HepG2 (cell line): ENCODE results near the gene GRAMD4. TPM values are rescaled to one million over a fixed set of nuclear protein-coding genes. Genes with fewer than 3 reads are reported as not detected.

Experiments
- ATAC-seq: fragments of 200-7000 bp; cut with Tn5 transposase; 3 replicates; pipeline ENCODE4 v1.9.1; 2020; ENCODE audit warnings: mild to moderate bottlenecking, moderate library complexity
- BruUV-seq: library from RNA; stranded (reverse); fragments of 400-500 nt; replicated peaks from 2 replicates; lab custom pipeline; 2021; lab: Mats Ljungman, UMichigan
- CTCF ChIA-PET: fragments of 300-600 bp; formaldehyde crosslinking; extraction: SDS; loops from one replicate; lab custom pipeline; 2021; ENCODE audit warnings: low total read pairs, inconsistent platforms, low intra/inter-chr PET ratio; lab: Yijun Ruan, JAX
- POLR2A ChIA-PET: fragments of 350-600 bp; sonication (Branson Sonifier 250); formaldehyde crosslinking; loops from one replicate; lab custom pipeline; 2020; ENCODE audit warnings: antibody characterized with exemption, inconsistent platforms; lab: Yijun Ruan, JAX
- DNase-seq: peaks from one replicate; pipeline ENCODE4 v3.0.0-alpha.2; 2015; ENCODE audit warnings: low spot score
- FAIRE-seq: peaks from 3 replicates; lab custom pipeline; 2011; peaks lifted over from hg19 to GRCh38; lab: Jason Lieb, UNC
- H2AFZ ChIP-seq: one replicate; pipeline ENCODE4 v1.6.1; 2011; ENCODE audit warnings: low read length, inconsistent platforms
- H3K27ac ChIP-seq: fragments of 300-600 bp; 3 replicates; pipeline ENCODE4 v1.8.0; 2011; ENCODE audit warnings: mixed run types, mild to moderate bottlenecking, mixed read lengths, low read length, inconsistent platforms; ENCODE audit not compliant: insufficient read depth; ENCODE audit errors: extremely low read length
- H3K27me3 ChIP-seq, 2 experiments: fragments of 200-600 bp in 1 of 2; 2 replicates in 1 of 2; 3 replicates in 1 of 2; pipeline versions ENCODE4 v1.6.0 to v1.8.0; 2011; ENCODE audit warnings: low read length in 2 of 2, mild to moderate bottlenecking in 2 of 2, moderate library complexity in 2 of 2, inconsistent platforms in 1 of 2; ENCODE audit not compliant: insufficient read depth in 2 of 2, control insufficient read depth in 1 of 2
- H3K36me3 ChIP-seq, 2 experiments: fragments of 200-600 bp in 1 of 2; replicated peaks in 1 of 2; 2 replicates in 1 of 2; 3 replicates in 1 of 2; pipeline versions ENCODE4 v1.5.1 to v1.8.0; 2011; ENCODE audit warnings: low read length in 2 of 2, inconsistent platforms in 1 of 2; ENCODE audit not compliant: insufficient read depth in 2 of 2, control insufficient read depth in 1 of 2
- H3K4me1 ChIP-seq: 2 replicates; pipeline ENCODE4 v1.5.1; 2012; ENCODE audit warnings: low read length, inconsistent platforms; ENCODE audit not compliant: insufficient read depth
- H3K4me2 ChIP-seq: 2 replicates; pipeline ENCODE4 v1.6.0; 2011; ENCODE audit warnings: low read depth, low read length, inconsistent platforms
- H3K4me3 ChIP-seq, 3 experiments: fragments of 200-600 bp in 1 of 3; sonication (generic), shearing (Covaris generic) in 1 of 3; replicated peaks in 1 of 3; 2 replicates each; pipeline ENCODE4 v1.5.1; 2011 to 2016; ENCODE audit warnings: low read length in 3 of 3, inconsistent platforms in 2 of 3, low read depth in 2 of 3, mild to moderate bottlenecking in 2 of 3, control low read depth in 1 of 3, mixed read lengths in 1 of 3; ENCODE audit not compliant: insufficient read depth in 1 of 3
- H3K79me2 ChIP-seq: one replicate; pipeline ENCODE4 v1.6.1; 2011; ENCODE audit warnings: low read length, inconsistent platforms; ENCODE audit not compliant: insufficient read depth
- H3K9ac ChIP-seq: 2 replicates; pipeline ENCODE4 v1.6.0; 2011; ENCODE audit warnings: mild to moderate bottlenecking, low read depth, low read length, inconsistent platforms; ENCODE audit not compliant: insufficient read depth
- H3K9me3 ChIP-seq: 2 replicates; pipeline ENCODE4 v1.5.1; 2012; ENCODE audit warnings: mild to moderate bottlenecking, low read length
- H4K20me1 ChIP-seq: 2 replicates; pipeline ENCODE4 v1.6.0; 2011; ENCODE audit warnings: inconsistent platforms, mild to moderate bottlenecking, low read length, moderate library complexity; ENCODE audit not compliant: insufficient read depth
- EED ChIP-seq: sonication (generic); formaldehyde crosslinking; IDR thresholded peaks from 2 replicates; pipeline ENCODE4 v1.5.0; 2020; ENCODE audit warnings: mild to moderate bottlenecking, missing genetic modification reagents
- KDM2A ChIP-seq: sonication (generic); formaldehyde crosslinking; IDR thresholded peaks from 2 replicates; pipeline ENCODE4 v1.4.0; 2020; ENCODE audit warnings: low read depth, missing genetic modification reagents, borderline replicate concordance
- NR1H2 ChIP-seq: sonication (generic); formaldehyde crosslinking; IDR thresholded peaks from 2 replicates; pipeline ENCODE4 v1.8.1; 2022; ENCODE audit warnings: low read depth, missing genetic modification reagents, borderline replicate concordance
- RBFOX2 ChIP-seq: fragments of 200-400 bp; formaldehyde crosslinking; IDR thresholded peaks from 2 replicates; pipeline ENCODE4 v1.6.1; 2017; ENCODE audit warnings: low read depth, mild to moderate bottlenecking, low read length
- REL ChIP-seq: sonication (generic); formaldehyde crosslinking; conservative IDR thresholded peaks from 2 replicates; pipeline ENCODE4 v1.8.0; 2022; ENCODE audit warnings: mild to moderate bottlenecking, missing genetic modification reagents, moderate library complexity
- SP4 ChIP-seq: sonication (generic); formaldehyde crosslinking; IDR thresholded peaks from 2 replicates; pipeline ENCODE4 v1.8.1; 2023; ENCODE audit warnings: mild to moderate bottlenecking, missing genetic modification reagents
- SPEN ChIP-seq: sonication (generic); formaldehyde crosslinking; IDR thresholded peaks from 2 replicates; pipeline ENCODE4 v1.5.1; 2020; ENCODE audit warnings: low read depth, mild to moderate bottlenecking, missing genetic modification reagents
- ZNF33B ChIP-seq: sonication (generic); formaldehyde crosslinking; IDR thresholded peaks from 2 replicates; pipeline ENCODE4 v1.5.1; 2020; ENCODE audit warnings: mild to moderate bottlenecking, missing genetic modification reagents
- ZNF776 ChIP-seq: sonication (generic); formaldehyde crosslinking; IDR thresholded peaks from 2 replicates; pipeline ENCODE4 v1.4.0; 2020; ENCODE audit warnings: mild to moderate bottlenecking, missing genetic modification reagents
- WGBS: methylation state at CpG from one replicate; pipeline ENCODE4 v1.1.6; 2017; ENCODE audit warnings: low lambda C conversion rate; 5-methylcytosine and 5-hydroxymethylcytosine counted together
- in situ Hi-C: cut with HindIII; loops from 2 replicates; pipeline ENCODE4 v1.10.0; 2017; ENCODE audit warnings: low pct_unique_long_range_greater_than_20kb; ENCODE audit not compliant: extremely low pct_ligation_motif_present
- intact Hi-C: fragments of 100-400 bp; cut with micrococcal nuclease; formaldehyde crosslinking; loops from one replicate; pipeline ENCODE4 v1.10.0; 2022; ENCODE audit not compliant: unreplicated experiment
- polyA plus RNA-seq, 8 experiments: library from polyadenylated mRNA; depleted of rRNA in 3 of 8; stranded (reverse) in 7 of 8; unstranded in 1 of 8; fragments of >200 nt; fragmentation: Illumina TruSeq in 4 of 8; extraction: Trizol in 4 of 8; gene quantifications; 2 replicates each; pipeline versions ENCODE4 v1.2.1 to v1.2.3, GENCODE V29; 2011 to 2016; ENCODE audit warnings: low read depth in 4 of 8, missing spikeins in 1 of 8, mixed read lengths in 1 of 8; ENCODE audit not compliant: insufficient read depth in 1 of 8
- total RNA-seq, 5 experiments: library from RNA; depleted of rRNA; stranded (reverse); fragments of >200 nt; fragmentation: Illumina TruSeq; extraction: Trizol; gene quantifications; 2 replicates each; pipeline ENCODE4 v1.2.3, GENCODE V29; 2016; ENCODE audit warnings: low read depth in 1 of 5
- TF ChIP-seq, protein P1 (sequence below): sonication (generic); formaldehyde crosslinking; IDR thresholded peaks from 2 replicates; pipeline ENCODE4 v1.4.0; 2020; ENCODE audit warnings: missing genetic modification reagents, borderline replicate concordance
- TF ChIP-seq, protein P2 (sequence below): sonication (generic); formaldehyde crosslinking; IDR thresholded peaks from 2 replicates; pipeline ENCODE4 v1.4.0; 2020; ENCODE audit warnings: missing genetic modification reagents
- TF ChIP-seq, protein P3 (sequence below): sonication (generic); formaldehyde crosslinking; IDR thresholded peaks from 2 replicates; pipeline ENCODE4 v1.5.1; 2020; ENCODE audit warnings: missing genetic modification reagents, mild to moderate bottlenecking, borderline replicate concordance
- TF ChIP-seq, protein P4 (sequence below): sonication (generic); formaldehyde crosslinking; IDR thresholded peaks from 2 replicates; pipeline ENCODE4 v1.5.1; 2020; ENCODE audit warnings: missing genetic modification reagents, mild to moderate bottlenecking, borderline replicate concordance

The GRAMD4 gene
- total and polyA plus RNA-seq, 2 of the 13 experiments (the other 11 are each of a cell fraction or from before 2014, with no cell fraction given): 15.2 to 15.7 TPM

DNA sequence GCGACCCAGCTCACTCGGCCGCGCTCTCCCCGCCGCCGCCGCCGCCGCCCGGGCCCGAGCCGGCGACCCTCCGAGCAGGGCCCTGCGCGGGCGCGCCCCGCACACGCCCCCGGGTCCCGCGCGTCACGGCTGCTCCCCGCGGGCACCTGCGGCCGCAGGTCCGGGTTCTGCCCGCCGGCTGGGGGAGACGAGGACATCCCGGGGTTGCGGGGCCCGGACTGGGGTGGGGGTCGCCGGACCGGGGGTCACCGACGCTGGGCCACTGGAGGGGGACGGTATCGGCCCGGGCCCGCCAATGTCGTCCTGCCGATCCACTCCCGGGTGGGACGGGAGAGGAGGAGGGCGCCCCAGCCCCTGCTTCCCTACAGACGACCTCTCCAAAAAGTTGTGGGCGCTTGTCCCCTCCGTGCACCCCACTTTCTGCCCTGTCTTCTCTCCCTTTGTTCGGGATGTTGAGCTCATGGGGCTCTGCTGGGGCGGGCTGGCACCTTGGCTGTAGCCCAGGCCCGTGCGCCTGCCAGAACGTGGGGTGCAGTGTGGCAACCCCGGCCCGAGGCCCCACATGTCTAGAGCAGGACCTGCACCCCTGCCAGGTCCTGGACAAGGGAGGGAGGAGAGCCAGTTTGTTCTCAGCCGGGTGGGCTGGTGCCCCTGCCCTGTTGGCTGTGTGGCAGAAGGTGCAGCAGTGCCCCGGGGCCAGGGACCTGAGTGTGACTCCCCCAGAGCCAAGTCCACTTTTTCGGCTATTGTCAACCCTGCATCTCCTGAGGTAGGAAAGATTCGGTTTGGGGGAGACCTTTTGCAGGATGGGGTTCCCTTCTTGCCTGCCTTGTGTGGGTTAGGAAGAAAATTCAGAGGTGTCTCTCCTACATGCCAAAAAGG lies 42.6 kb upstream of the GRAMD4 start:
- in situ Hi-C loops: no loop called here
- CTCF ChIA-PET: no interaction called here
- TF ChIP-seq, protein P1, sequence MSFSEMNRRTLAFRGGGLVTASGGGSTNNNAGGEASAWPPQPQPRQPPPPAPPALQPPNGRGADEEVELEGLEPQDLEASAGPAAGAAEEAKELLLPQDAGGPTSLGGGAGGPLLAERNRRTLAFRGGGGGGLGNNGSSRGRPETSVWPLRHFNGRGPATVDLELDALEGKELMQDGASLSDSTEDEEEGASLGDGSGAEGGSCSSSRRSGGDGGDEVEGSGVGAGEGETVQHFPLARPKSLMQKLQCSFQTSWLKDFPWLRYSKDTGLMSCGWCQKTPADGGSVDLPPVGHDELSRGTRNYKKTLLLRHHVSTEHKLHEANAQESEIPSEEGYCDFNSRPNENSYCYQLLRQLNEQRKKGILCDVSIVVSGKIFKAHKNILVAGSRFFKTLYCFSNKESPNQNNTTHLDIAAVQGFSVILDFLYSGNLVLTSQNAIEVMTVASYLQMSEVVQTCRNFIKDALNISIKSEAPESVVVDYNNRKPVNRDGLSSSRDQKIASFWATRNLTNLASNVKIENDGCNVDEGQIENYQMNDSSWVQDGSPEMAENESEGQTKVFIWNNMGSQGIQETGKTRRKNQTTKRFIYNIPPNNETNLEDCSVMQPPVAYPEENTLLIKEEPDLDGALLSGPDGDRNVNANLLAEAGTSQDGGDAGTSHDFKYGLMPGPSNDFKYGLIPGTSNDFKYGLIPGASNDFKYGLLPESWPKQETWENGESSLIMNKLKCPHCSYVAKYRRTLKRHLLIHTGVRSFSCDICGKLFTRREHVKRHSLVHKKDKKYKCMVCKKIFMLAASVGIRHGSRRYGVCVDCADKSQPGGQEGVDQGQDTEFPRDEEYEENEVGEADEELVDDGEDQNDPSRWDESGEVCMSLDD: peak; percentile 37; the same call in 1 of the 2 replicates
- TF ChIP-seq ZNF776 (0 out of 2 replicates have a peak, but pooled peaks have one; percentile 53), SPEN (CRISPR knock-in tag) (peak; percentile 15; the same call in 1 of the 2 replicates), RBFOX2 (0 out of 2 replicates have a peak, but pooled peaks have one; percentile 14), KDM2A (CRISPR knock-in tag) (no peak), SP4 (CRISPR knock-in tag) (no peak), EED (no peak), ZNF33B (CRISPR knock-in tag) (no peak), REL (CRISPR knock-in tag) (no peak), NR1H2 (CRISPR knock-in tag) (0 out of 2 replicates have a peak, but pooled peaks have one; percentile 26)
- TF ChIP-seq, protein P2, sequence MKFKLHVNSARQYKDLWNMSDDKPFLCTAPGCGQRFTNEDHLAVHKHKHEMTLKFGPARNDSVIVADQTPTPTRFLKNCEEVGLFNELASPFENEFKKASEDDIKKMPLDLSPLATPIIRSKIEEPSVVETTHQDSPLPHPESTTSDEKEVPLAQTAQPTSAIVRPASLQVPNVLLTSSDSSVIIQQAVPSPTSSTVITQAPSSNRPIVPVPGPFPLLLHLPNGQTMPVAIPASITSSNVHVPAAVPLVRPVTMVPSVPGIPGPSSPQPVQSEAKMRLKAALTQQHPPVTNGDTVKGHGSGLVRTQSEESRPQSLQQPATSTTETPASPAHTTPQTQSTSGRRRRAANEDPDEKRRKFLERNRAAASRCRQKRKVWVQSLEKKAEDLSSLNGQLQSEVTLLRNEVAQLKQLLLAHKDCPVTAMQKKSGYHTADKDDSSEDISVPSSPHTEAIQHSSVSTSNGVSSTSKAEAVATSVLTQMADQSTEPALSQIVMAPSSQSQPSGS: no peak
- TF ChIP-seq, protein P3, sequence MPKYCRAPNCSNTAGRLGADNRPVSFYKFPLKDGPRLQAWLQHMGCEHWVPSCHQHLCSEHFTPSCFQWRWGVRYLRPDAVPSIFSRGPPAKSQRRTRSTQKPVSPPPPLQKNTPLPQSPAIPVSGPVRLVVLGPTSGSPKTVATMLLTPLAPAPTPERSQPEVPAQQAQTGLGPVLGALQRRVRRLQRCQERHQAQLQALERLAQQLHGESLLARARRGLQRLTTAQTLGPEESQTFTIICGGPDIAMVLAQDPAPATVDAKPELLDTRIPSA (CRISPR knock-in tag): 0 out of 2 replicates have a peak, but pooled peaks have one; percentile 40
- TF ChIP-seq, protein P4, sequence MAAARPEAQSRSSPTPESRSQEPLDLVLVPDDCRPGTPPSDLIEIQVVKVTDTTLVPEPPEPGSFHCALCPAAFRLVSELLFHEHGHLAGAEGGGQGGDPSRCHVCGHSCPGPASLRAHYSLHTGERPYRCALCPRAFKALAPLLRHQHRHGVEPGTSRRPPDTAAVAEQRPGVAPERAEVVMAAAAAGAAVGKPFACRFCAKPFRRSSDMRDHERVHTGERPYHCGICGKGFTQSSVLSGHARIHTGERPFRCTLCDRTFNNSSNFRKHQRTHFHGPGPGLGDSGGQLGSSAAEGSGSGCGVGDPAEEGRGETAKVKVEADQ: no peak

More for the DNA sequence above, 42.6 kb upstream of the GRAMD4 start:
- POLR2A ChIA-PET: no interaction called here
- WGBS: 0% methylated on average over 23 of the region's 65 CpGs
- FAIRE-seq (no peak), DNase-seq (no peak), ATAC-seq (no peak)
- Histone ChIP-seq H3K4me3 (peak overlapping the region; percentile 63 to 80 (median 64)), H3K9ac (peak overlapping the region; percentile 74), H3K27ac (no peak overlapping the region), H3K36me3 (no peaks in the 10 kb centered on the region), H3K79me2 (peaks cover 21% of the 10 kb centered on the region), H3K9me3 (no peaks in the 10 kb centered on the region), H3K4me1 (peaks cover 84% of the 10 kb centered on the region), H2AFZ (no peak overlapping the region), H3K4me2 (peak overlapping the region; percentile 98), H4K20me1 (peaks cover 6% of the 10 kb centered on the region), H3K27me3 (peaks cover 0 to 11% of the 10 kb centered on the region in 2 experiments; a peak in 2 of 5 replicates)
- intact Hi-C loops: loop anchor here (5.0 to 10.0 kb wide), 2 partner anchors 75 to 157 kb away; partner anchors contain the start of gene CERK
- no TSS peak for BruUV-seq
